IMR-90 (cell line): ENCODE measurements around the gene PNISR. TPM values are rescaled to one million over a fixed set of nuclear protein-coding genes. Genes with fewer than 3 reads are reported as not detected.

Experiments used
- ATAC-seq: fragments of 200-7000 bp; cut with Tn5 transposase; 2 replicates; pipeline ENCODE4 v1.9.1; 2020; ENCODE audit warnings: low read depth, mild to moderate bottlenecking, moderate library complexity
- BruUV-seq: library from RNA; stranded (reverse); fragments of 400-500 nt; replicated peaks from 2 replicates; lab custom pipeline; 2021; lab: Mats Ljungman, UMichigan
- CTCF ChIA-PET: fragments of 300-600 bp; formaldehyde crosslinking; extraction: SDS; loops from one replicate; lab custom pipeline; 2021; ENCODE audit warnings: antibody characterized with exemption; lab: Yijun Ruan, JAX
- POLR2A ChIA-PET: fragments of 300-600 bp; sonication (Branson Sonifier 250); formaldehyde crosslinking; loops from one replicate; lab custom pipeline; 2022; ENCODE audit warnings: antibody characterized with exemption; ENCODE audit not compliant: unreplicated experiment; lab: Charles Lee
- DNase-seq: peaks from one replicate; pipeline ENCODE4 v3.0.0; 2013
- H2AFZ ChIP-seq: replicated peaks from 2 replicates; pipeline ENCODE3; 2013; ENCODE audit warnings: low read length, mild to moderate bottlenecking; ENCODE audit not compliant: poor library complexity
- H2AK5ac ChIP-seq: 2 replicates; pipeline ENCODE4 v1.6.1; 2013; ENCODE audit warnings: low read depth, low read length, inconsistent platforms
- H2AK9ac ChIP-seq: replicated peaks from 2 replicates; pipeline ENCODE3; 2013; ENCODE audit warnings: mild to moderate bottlenecking, low read depth, low read length, moderate library complexity; ENCODE audit not compliant: poor library complexity
- H2BK120ac ChIP-seq: 2 replicates; pipeline ENCODE4 v1.6.1; 2013; ENCODE audit warnings: low read depth, low read length, inconsistent platforms
- H2BK15ac ChIP-seq: 3 replicates; pipeline ENCODE4 v1.6.1; 2013; ENCODE audit warnings: low read depth, low read length, inconsistent platforms
- H2BK20ac ChIP-seq: 2 replicates; pipeline ENCODE4 v1.6.1; 2013; ENCODE audit warnings: low read depth, mild to moderate bottlenecking, inconsistent platforms, low read length, moderate library complexity
- H2BK5ac ChIP-seq: 2 replicates; pipeline ENCODE4 v1.6.1; 2013; ENCODE audit warnings: mild to moderate bottlenecking, low read depth, low read length, inconsistent platforms; ENCODE audit not compliant: poor library complexity, severe bottlenecking
- H3K14ac ChIP-seq: replicated peaks from 2 replicates; pipeline ENCODE4 v1.6.1; 2013; ENCODE audit warnings: low read depth, low read length, inconsistent platforms
- H3K18ac ChIP-seq: 2 replicates; pipeline ENCODE4 v1.6.1; 2013; ENCODE audit warnings: low read depth, low read length, control low read depth
- H3K23ac ChIP-seq: 2 replicates; pipeline ENCODE4 v1.6.1; 2013; ENCODE audit warnings: low read depth, low read length, inconsistent platforms
- H3K27ac ChIP-seq: 2 replicates; pipeline ENCODE4 v1.5.1; 2013; ENCODE audit warnings: mild to moderate bottlenecking, control low read depth, low read length; ENCODE audit not compliant: insufficient read depth
- H3K27me3 ChIP-seq: 2 replicates; pipeline ENCODE4 v1.6.1; 2013; ENCODE audit warnings: low read length; ENCODE audit not compliant: control insufficient read depth, insufficient read depth
- H3K36me3 ChIP-seq: 2 replicates; pipeline ENCODE4 v1.6.1; 2013; ENCODE audit warnings: low read length, mixed read lengths; ENCODE audit not compliant: control insufficient read depth, insufficient read depth
- H3K4ac ChIP-seq: 2 replicates; pipeline ENCODE4 v1.6.1; 2013; ENCODE audit warnings: low read depth, low read length, inconsistent platforms
- H3K4me1 ChIP-seq: 2 replicates; pipeline ENCODE4 v1.6.1; 2013; ENCODE audit warnings: low read length, mixed read lengths; ENCODE audit not compliant: control insufficient read depth, insufficient read depth
- H3K4me2 ChIP-seq: 2 replicates; pipeline ENCODE4 v1.6.1; 2013; ENCODE audit warnings: low read depth, mild to moderate bottlenecking, control low read depth, low read length, moderate library complexity
- H3K4me3 ChIP-seq: 2 replicates; pipeline ENCODE4 v1.5.1; 2013; ENCODE audit warnings: low read depth, mild to moderate bottlenecking, control low read depth, low read length, moderate library complexity; ENCODE audit not compliant: insufficient read depth
- H3K56ac ChIP-seq: 2 replicates; pipeline ENCODE4 v1.6.1; 2013; ENCODE audit warnings: low read length, inconsistent platforms; ENCODE audit not compliant: insufficient read depth; ENCODE audit errors: extremely low read depth
- H3K79me1 ChIP-seq, 2 experiments: 2 replicates each; pipeline ENCODE4 v1.6.1; 2013; ENCODE audit warnings: low read length in 2 of 2, inconsistent platforms in 1 of 2, low read depth in 1 of 2
- H3K9ac ChIP-seq: 2 replicates; pipeline ENCODE4 v1.6.1; 2013; ENCODE audit warnings: low read depth, low read length, control low read depth
- H3K9me1 ChIP-seq: 2 replicates; pipeline ENCODE4 v1.6.1; 2013; ENCODE audit warnings: low read length, inconsistent platforms; ENCODE audit not compliant: insufficient read depth
- H3K9me3 ChIP-seq: 2 replicates; pipeline ENCODE4 v1.6.1; 2013; ENCODE audit warnings: low read length; ENCODE audit not compliant: control insufficient read depth, insufficient read depth
- H4K20me1 ChIP-seq: 2 replicates; pipeline ENCODE4 v1.6.1; 2013; ENCODE audit warnings: low read length, inconsistent platforms; ENCODE audit not compliant: insufficient read depth
- H4K5ac ChIP-seq: 2 replicates; pipeline ENCODE4 v1.6.1; 2013; ENCODE audit warnings: mild to moderate bottlenecking, low read depth, low read length, control low read depth
- H4K8ac ChIP-seq, 2 experiments: 2 replicates each; pipeline ENCODE4 v1.6.1; 2013; ENCODE audit warnings: low read depth in 2 of 2, low read length in 2 of 2, control low read depth in 1 of 2, inconsistent platforms in 1 of 2
- H4K91ac ChIP-seq: 2 replicates; pipeline ENCODE4 v1.6.1; 2013; ENCODE audit warnings: low read depth, low read length, inconsistent platforms; ENCODE audit not compliant: insufficient read depth
- BHLHE40 ChIP-seq: fragments of 150-350 bp; IDR thresholded peaks from 2 replicates; pipeline ENCODE4 v1.6.1; 2016; ENCODE audit warnings: mild to moderate bottlenecking, low read depth, low read length
- CEBPB ChIP-seq: IDR thresholded peaks from 2 replicates; pipeline ENCODE4 v1.6.1; 2012; ENCODE audit warnings: low read depth, low read length, improper control_type of control experiment
- FOS ChIP-seq: fragments of 150-350 bp; IDR thresholded peaks from 2 replicates; pipeline ENCODE4 v1.6.1; 2016; ENCODE audit warnings: low read depth, low read length
- MXI1 ChIP-seq: IDR thresholded peaks from 2 replicates; pipeline ENCODE4 v1.6.1; 2012; ENCODE audit warnings: low read depth, mild to moderate bottlenecking, low read length, moderate library complexity, borderline replicate concordance
- NFE2L2 ChIP-seq: fragments of 150-350 bp; IDR thresholded peaks from 2 replicates; pipeline ENCODE4 v1.6.1; 2016; ENCODE audit warnings: low read depth, mild to moderate bottlenecking, low read length
- RCOR1 ChIP-seq: IDR thresholded peaks from 2 replicates; pipeline ENCODE4 v1.6.1; 2012; ENCODE audit warnings: mild to moderate bottlenecking, low read length, improper control_type of control experiment; ENCODE audit not compliant: insufficient replicate concordance
- RFX5 ChIP-seq: IDR thresholded peaks from 2 replicates; pipeline ENCODE4 v1.8.0; 2012; ENCODE audit warnings: low read depth, mild to moderate bottlenecking, low read length, moderate library complexity
- SMC3 ChIP-seq: fragments of 150-350 bp; IDR thresholded peaks from 2 replicates; pipeline ENCODE4 v1.6.1; 2016; ENCODE audit warnings: low read depth, mild to moderate bottlenecking, antibody characterized with exemption, low read length, moderate library complexity
- WGBS, 2 experiments: methylation state at CpG; one replicate each; pipeline versions ENCODE4 v1.1.5 to v1.1.7; 2013; ENCODE audit warnings: missing lambda C conversion rate in 2 of 2; ENCODE audit not compliant: insufficient read length in 1 of 2; ENCODE audit errors: extremely low coverage in 2 of 2; 5-methylcytosine and 5-hydroxymethylcytosine counted together
- dilution Hi-C: fragments of 300-500 bp; cut with HindIII; formaldehyde crosslinking; loops from one replicate; pipeline ENCODE4 v1.14.3; 2018; ENCODE audit warnings: low sequenced_read_pairs; ENCODE audit not compliant: unreplicated experiment
- in situ Hi-C: fragments of 300-500 bp; cut with MboI; formaldehyde crosslinking; loops from 3 replicates; pipeline ENCODE4 v1.14.3; 2019; ENCODE audit warnings: low sequenced_read_pairs, inconsistent platforms, mixed read lengths
- intact Hi-C: fragments of 100-400 bp; cut with micrococcal nuclease; formaldehyde crosslinking; loops from 2 replicates; pipeline ENCODE4 v1.10.0; 2022
- polyA plus RNA-seq, 3 experiments: library from polyadenylated mRNA; depleted of rRNA; stranded (reverse); fragments of >200 nt; gene quantifications; 2 replicates each; pipeline ENCODE4 v1.2.3, GENCODE V29; 2012; ENCODE audit warnings: low replicate concordance in 1 of 3
- total RNA-seq: library from RNA; depleted of rRNA; stranded (reverse); fragments of >200 nt; gene quantifications from 2 replicates; pipeline ENCODE4 v1.2.3, GENCODE V29; 2012
- TF ChIP-seq, protein P1 (sequence below): conservative IDR thresholded peaks from 2 replicates; pipeline ENCODE4 v1.5.1; 2012; ENCODE audit warnings: mild to moderate bottlenecking, low read depth, low read length, improper control_type of control experiment

The PNISR gene
- total and polyA plus RNA-seq, 2 of the 4 experiments (the other 2 are of a cell fraction), result 44.5 to 46.2 TPM

DNA sequence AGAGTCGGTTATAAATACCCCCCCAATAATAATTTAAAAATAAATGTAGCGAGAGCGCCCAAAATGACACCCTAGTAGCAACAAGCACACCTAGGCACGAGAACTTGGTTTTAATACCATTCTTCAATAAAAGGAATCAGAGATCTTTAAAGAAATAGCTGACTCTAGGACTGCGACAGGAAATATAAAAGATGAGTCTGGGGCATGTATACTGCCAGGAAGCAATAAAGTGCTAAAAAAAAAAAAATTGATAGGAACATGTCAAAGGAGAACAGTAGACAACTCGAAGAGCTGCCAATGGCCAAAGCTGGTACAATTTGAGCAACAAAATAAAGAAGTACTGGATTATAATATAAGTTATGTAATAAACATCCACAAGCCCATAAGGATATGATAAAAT, 2.2 kb downstream of the PNISR start:
- H3K27me3 ChIP-seq, result no peaks in the 10 kb centered on the region
- peaks cover 56% of the 10 kb centered on the region for H4K20me1 ChIP-seq
- no peak overlapping the region for H3K23ac ChIP-seq
- H2AFZ ChIP-seq, result no peak overlapping the region
- no peak overlapping the region for H3K9ac ChIP-seq
- in situ Hi-C loops, result no loop called here
- H3K4me1 ChIP-seq, result peaks cover 2% of the 10 kb centered on the region
- H4K91ac ChIP-seq, result no peak overlapping the region
- DNase-seq (no peak), ATAC-seq (no peak)
- no peaks in the 10 kb centered on the region for H3K9me3 ChIP-seq
- no peak overlapping the region for H3K4me2 ChIP-seq
- peaks cover 2% of the 10 kb centered on the region; the same call in 1 of the 2 replicates for H3K9me1 ChIP-seq
- H3K4me3 ChIP-seq, result no peak overlapping the region
- H2AK5ac ChIP-seq, result no peak overlapping the region
- no peak overlapping the region for H3K14ac ChIP-seq
- ChIA-PET POLR2A (interaction anchor here (0.7 kb wide), 2 partner anchors 28 to 54 kb away, joined by 3 read pairs; no protein-coding TSS in a partner anchor), CTCF (interaction anchor here (0.6 to 1.3 kb wide), 2 partner anchors 59 to 92 kb away, joined by 4 read pairs; no protein-coding TSS in a partner anchor)
- dilution Hi-C loops, result no loop called here
- H3K4ac ChIP-seq, result no peak overlapping the region
- H4K5ac ChIP-seq, result no peak overlapping the region
- H3K79me1 ChIP-seq, result peaks cover 5 to 37% of the 10 kb centered on the region in 2 experiments
- TF ChIP-seq NFE2L2 (no peak), FOS (no peak), BHLHE40 (no peak), RCOR1 (no peak), SMC3 (no peak), MXI1 (no peak), RFX5 (no peak), CEBPB (no peak)
- TF ChIP-seq, protein P1, sequence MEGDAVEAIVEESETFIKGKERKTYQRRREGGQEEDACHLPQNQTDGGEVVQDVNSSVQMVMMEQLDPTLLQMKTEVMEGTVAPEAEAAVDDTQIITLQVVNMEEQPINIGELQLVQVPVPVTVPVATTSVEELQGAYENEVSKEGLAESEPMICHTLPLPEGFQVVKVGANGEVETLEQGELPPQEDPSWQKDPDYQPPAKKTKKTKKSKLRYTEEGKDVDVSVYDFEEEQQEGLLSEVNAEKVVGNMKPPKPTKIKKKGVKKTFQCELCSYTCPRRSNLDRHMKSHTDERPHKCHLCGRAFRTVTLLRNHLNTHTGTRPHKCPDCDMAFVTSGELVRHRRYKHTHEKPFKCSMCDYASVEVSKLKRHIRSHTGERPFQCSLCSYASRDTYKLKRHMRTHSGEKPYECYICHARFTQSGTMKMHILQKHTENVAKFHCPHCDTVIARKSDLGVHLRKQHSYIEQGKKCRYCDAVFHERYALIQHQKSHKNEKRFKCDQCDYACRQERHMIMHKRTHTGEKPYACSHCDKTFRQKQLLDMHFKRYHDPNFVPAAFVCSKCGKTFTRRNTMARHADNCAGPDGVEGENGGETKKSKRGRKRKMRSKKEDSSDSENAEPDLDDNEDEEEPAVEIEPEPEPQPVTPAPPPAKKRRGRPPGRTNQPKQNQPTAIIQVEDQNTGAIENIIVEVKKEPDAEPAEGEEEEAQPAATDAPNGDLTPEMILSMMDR, result no peak
- H3K27ac ChIP-seq, result no peak overlapping the region
- intact Hi-C loops, result no loop called here
- no peak overlapping the region for H2BK5ac ChIP-seq
- H2BK20ac ChIP-seq, result no peak overlapping the region
- H3K36me3 ChIP-seq, result no peaks in the 10 kb centered on the region
- no peak overlapping the region for H3K18ac ChIP-seq
- no peak overlapping the region for H3K56ac ChIP-seq
- H2AK9ac ChIP-seq, result no peak overlapping the region
- WGBS, 2 experiments, result no CpG with 5 or more reads among the region's 6 CpGs
- no peak overlapping the region for H2BK120ac ChIP-seq
- H2BK15ac ChIP-seq, result no peak overlapping the region
- no TSS peak for BruUV-seq
- H4K8ac ChIP-seq, result no peak overlapping the region
